ENCODE results near the gene ABHD16A.

The ABHD16A gene

GRCh38 chr6:31736768-31737314 is 33.7 kb upstream of the ABHD16A start:
- no peak for TF ChIP-seq CTCF (IDR thresholded peaks at IDR 0.05; ENCODE audit: borderline replicate concordance, control extremely low read depth, extremely low read depth, insufficient read depth, missing control alignments)
- no peak for DNase-seq (ENCODE audit: low spot score)
- in situ Hi-C loops (cut with MboI; ENCODE audit: low sequenced_read_pairs, unreplicated experiment): no loop called here

DNA sequence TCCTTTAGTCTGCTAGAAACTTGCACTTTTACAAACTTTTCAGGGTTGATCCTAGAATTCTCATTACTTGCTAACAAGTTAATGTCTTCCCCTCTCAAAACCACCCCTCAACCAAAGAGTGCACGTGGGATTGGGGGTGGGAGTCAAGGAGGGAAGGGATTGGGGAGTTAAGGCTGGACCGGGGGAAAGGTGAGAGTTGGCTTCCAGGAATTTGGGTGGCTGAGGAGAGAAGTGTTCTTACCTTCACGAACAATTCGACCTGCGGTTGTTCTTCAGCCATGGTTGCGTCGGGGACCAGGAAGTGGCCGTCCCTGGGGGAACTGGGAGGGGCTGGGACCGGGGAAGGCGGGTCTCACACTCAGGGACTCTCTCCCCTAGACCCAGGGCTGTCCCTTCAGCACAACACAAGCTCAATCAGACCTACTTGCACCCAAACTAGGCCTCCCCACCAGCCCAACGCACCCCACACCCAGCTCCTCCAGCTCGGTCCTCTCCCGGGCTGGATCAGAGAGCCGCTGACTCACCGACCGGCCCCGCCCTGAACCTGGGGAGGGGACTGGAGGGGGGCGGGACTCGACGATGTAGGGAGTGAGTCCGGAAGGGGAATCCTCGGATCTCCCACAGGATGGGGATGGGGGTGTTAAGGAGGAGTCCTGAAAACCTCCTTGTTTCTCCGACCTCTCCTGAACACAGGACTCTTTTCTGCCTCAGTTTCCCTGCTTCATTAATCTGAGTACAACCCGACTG is 33.1 kb upstream of the ABHD16A start, which contains the start of gene CLIC1:
Gene CLIC1, minus strand, starts transcription at position 510 of the 747 bp plus-strand sequence. Its CDS starts 230 bp downstream, at position 280.
- TF ChIP-seq CTCF (IDR thresholded peaks at IDR 0.05; ENCODE audit: borderline replicate concordance, control extremely low read depth, extremely low read depth, insufficient read depth, missing control alignments): no peak
- in situ Hi-C loops (cut with MboI; ENCODE audit: low sequenced_read_pairs, unreplicated experiment): no loop called here
- peak; percentile 86 for DNase-seq (ENCODE audit: low spot score)

GRCh38 chr6:31734821-31735406 is 31.8 kb upstream of the ABHD16A start:
- in situ Hi-C loops (cut with MboI; ENCODE audit: low sequenced_read_pairs, unreplicated experiment): no loop called here
- no peak for TF ChIP-seq CTCF (IDR thresholded peaks at IDR 0.05; ENCODE audit: borderline replicate concordance, control extremely low read depth, extremely low read depth, insufficient read depth, missing control alignments)
- peak; percentile 84 for DNase-seq (ENCODE audit: low spot score)

- TF ChIP-seq CTCF (IDR thresholded peaks at IDR 0.05; ENCODE audit: borderline replicate concordance, control extremely low read depth, extremely low read depth, insufficient read depth, missing control alignments): no peak
- no peak for DNase-seq (ENCODE audit: low spot score)
- in situ Hi-C loops (cut with MboI; ENCODE audit: low sequenced_read_pairs, unreplicated experiment): no loop called here
Measured at GRCh38 chr6:31734247-31734820, 31.2 kb upstream of the ABHD16A start.

GRCh38 chr6:31733734-31734133 is 30.6 kb upstream of the ABHD16A start:
- TF ChIP-seq CTCF (IDR thresholded peaks at IDR 0.05; ENCODE audit: borderline replicate concordance, control extremely low read depth, extremely low read depth, insufficient read depth, missing control alignments): no peak
- in situ Hi-C loops (cut with MboI; ENCODE audit: low sequenced_read_pairs, unreplicated experiment): no loop called here
- no peak for DNase-seq (ENCODE audit: low spot score)

GRCh38 chr6:31732029-31732428 is 28.9 kb upstream of the ABHD16A start:
- DNase-seq (ENCODE audit: low spot score): no peak
- no peak for TF ChIP-seq CTCF (IDR thresholded peaks at IDR 0.05; ENCODE audit: borderline replicate concordance, control extremely low read depth, extremely low read depth, insufficient read depth, missing control alignments)
- in situ Hi-C loops (cut with MboI; ENCODE audit: low sequenced_read_pairs, unreplicated experiment): no loop called here
